Measurements from ENCODE around the gene FETUB.

- TF ChIP-seq, protein P1, sequence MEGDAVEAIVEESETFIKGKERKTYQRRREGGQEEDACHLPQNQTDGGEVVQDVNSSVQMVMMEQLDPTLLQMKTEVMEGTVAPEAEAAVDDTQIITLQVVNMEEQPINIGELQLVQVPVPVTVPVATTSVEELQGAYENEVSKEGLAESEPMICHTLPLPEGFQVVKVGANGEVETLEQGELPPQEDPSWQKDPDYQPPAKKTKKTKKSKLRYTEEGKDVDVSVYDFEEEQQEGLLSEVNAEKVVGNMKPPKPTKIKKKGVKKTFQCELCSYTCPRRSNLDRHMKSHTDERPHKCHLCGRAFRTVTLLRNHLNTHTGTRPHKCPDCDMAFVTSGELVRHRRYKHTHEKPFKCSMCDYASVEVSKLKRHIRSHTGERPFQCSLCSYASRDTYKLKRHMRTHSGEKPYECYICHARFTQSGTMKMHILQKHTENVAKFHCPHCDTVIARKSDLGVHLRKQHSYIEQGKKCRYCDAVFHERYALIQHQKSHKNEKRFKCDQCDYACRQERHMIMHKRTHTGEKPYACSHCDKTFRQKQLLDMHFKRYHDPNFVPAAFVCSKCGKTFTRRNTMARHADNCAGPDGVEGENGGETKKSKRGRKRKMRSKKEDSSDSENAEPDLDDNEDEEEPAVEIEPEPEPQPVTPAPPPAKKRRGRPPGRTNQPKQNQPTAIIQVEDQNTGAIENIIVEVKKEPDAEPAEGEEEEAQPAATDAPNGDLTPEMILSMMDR (IDR thresholded peaks at IDR 0.05), result no peak
- no peak for TF ChIP-seq POLR2A (IDR thresholded peaks at IDR 0.05)
These were observed 43.8 kb downstream of the FETUB start for GRCh38 chr3:186683979-186684378.
